Right atrium auricular region (tissue), 2 donors: ENCODE measurements around the gene OSBPL6. TPM values are rescaled to one million over a fixed set of nuclear protein-coding genes. Genes with fewer than 3 reads are reported as not detected.

Source experiments
- DNase-seq: peaks from one replicate; pipeline ENCODE4 v3.0.0-alpha.2; 2019; ENCODE audit warnings: low spot score
- H3K27ac ChIP-seq, 2 donors: fragments of 200-600 bp; sonication (generic); 1 replicate in 1 of 2; 2 replicates in 1 of 2; pipeline ENCODE4 v1.5.1; 2016 to 2019
- H3K27me3 ChIP-seq, 2 donors: fragments of 200-600 bp; sonication (generic); one replicate each; pipeline versions ENCODE4 v1.5.1 to v1.6.0; 2017 to 2019
- H3K36me3 ChIP-seq: fragments of 200-600 bp; sonication (generic); one replicate; pipeline ENCODE4 v1.5.1; 2016
- H3K4me1 ChIP-seq, 2 donors: fragments of 200-600 bp; sonication (generic); one replicate each; pipeline versions ENCODE4 v1.5.1 to v1.6.0; 2017 to 2019
- H3K4me3 ChIP-seq, 2 donors: fragments of 200-600 bp; sonication (generic); 1 replicate in 1 of 2; 2 replicates in 1 of 2; pipeline ENCODE4 v1.5.1; 2017 to 2019; ENCODE audit warnings: mild to moderate bottlenecking in 1 of 2, moderate library complexity in 1 of 2
- H3K9me3 ChIP-seq, 2 donors: fragments of 200-600 bp; sonication (generic); one replicate each; pipeline ENCODE4 v1.5.1; 2019
- CTCF ChIP-seq, 2 donors: fragments of 200-600 bp; sonication (generic); IDR thresholded peaks; one replicate each; pipeline ENCODE4 v1.5.1; 2019; ENCODE audit warnings: antibody characterized with exemption in 2 of 2
- total RNA-seq, 2 donors: library from RNA; depleted of rRNA; stranded (reverse); fragments of >200 nt; gene quantifications; one replicate each; pipeline ENCODE4 v1.1.0, GENCODE V29; 2016

Gene OSBPL6
- total RNA-seq, 2 donors from 2014 or later, result 4.8 to 11.5 TPM

GRCh38 chr2:178414266-178415247 lies 220.2 kb downstream of the OSBPL6 start:
- H3K27ac ChIP-seq, result peak overlapping the region; percentile 90 to 92
- H3K27me3 ChIP-seq, result no peaks in the 10 kb centered on the region
- peaks cover 0 to 6% of the 10 kb centered on the region in 2 donors for H3K4me1 ChIP-seq
- peak; percentile 94 for DNase-seq
- H3K9me3 ChIP-seq, result no peaks in the 10 kb centered on the region
- TF ChIP-seq CTCF (IDR thresholded peaks at IDR 0.05), result peak; percentile 87 to 95
- no peaks in the 10 kb centered on the region for H3K36me3 ChIP-seq
- peak overlapping the region; percentile 49 to 62 for H3K4me3 ChIP-seq

GRCh38 chr2:178415979-178416378 lies 221.7 kb downstream of the OSBPL6 start:
- Histone ChIP-seq H3K27ac (no peak overlapping the region), H3K4me3 (no peak overlapping the region), H3K9me3 (no peaks in the 10 kb centered on the region), H3K4me1 (peaks cover 0 to 6% of the 10 kb centered on the region in 2 donors), H3K36me3 (no peaks in the 10 kb centered on the region), H3K27me3 (no peaks in the 10 kb centered on the region)
- TF ChIP-seq CTCF (IDR thresholded peaks at IDR 0.05), result no peak
- no peak for DNase-seq

- Histone ChIP-seq H3K9me3 (no peaks in the 10 kb centered on the region), H3K36me3 (no peaks in the 10 kb centered on the region), H3K27ac (no peak overlapping the region), H3K4me3 (no peak overlapping the region), H3K4me1 (peaks cover 0 to 6% of the 10 kb centered on the region in 2 donors), H3K27me3 (no peaks in the 10 kb centered on the region)
- no peak for TF ChIP-seq CTCF (IDR thresholded peaks at IDR 0.05)
- DNase-seq, result no peak
These were observed 223.6 kb downstream of the OSBPL6 start for GRCh38 chr2:178417916-178418315.

GRCh38 chr2:178418426-178418825 lies 224.1 kb downstream of the OSBPL6 start:
- H3K36me3 ChIP-seq, result no peaks in the 10 kb centered on the region
- H3K4me3 ChIP-seq, result no peak overlapping the region
- no peak for TF ChIP-seq CTCF (IDR thresholded peaks at IDR 0.05)
- no peak for DNase-seq
- no peaks in the 10 kb centered on the region for H3K27me3 ChIP-seq
- H3K27ac ChIP-seq, result no peak overlapping the region
- H3K4me1 ChIP-seq, result peaks cover 0 to 6% of the 10 kb centered on the region in 2 donors
- H3K9me3 ChIP-seq, result no peaks in the 10 kb centered on the region

GRCh38 chr2:178419123-178419522 lies 224.8 kb downstream of the OSBPL6 start:
- DNase-seq, result no peak
- H3K27ac ChIP-seq, result no peak overlapping the region
- peak in 1 of 2 donors; percentile 31 for TF ChIP-seq CTCF (IDR thresholded peaks at IDR 0.05)
- no peak overlapping the region for H3K4me3 ChIP-seq
- no peaks in the 10 kb centered on the region for H3K36me3 ChIP-seq
- H3K4me1 ChIP-seq, result peaks cover 0 to 6% of the 10 kb centered on the region in 2 donors
- no peaks in the 10 kb centered on the region for H3K27me3 ChIP-seq
- H3K9me3 ChIP-seq, result no peaks in the 10 kb centered on the region
